ENCODE data around the gene OTOGL.

OTOGL gene

DNA sequence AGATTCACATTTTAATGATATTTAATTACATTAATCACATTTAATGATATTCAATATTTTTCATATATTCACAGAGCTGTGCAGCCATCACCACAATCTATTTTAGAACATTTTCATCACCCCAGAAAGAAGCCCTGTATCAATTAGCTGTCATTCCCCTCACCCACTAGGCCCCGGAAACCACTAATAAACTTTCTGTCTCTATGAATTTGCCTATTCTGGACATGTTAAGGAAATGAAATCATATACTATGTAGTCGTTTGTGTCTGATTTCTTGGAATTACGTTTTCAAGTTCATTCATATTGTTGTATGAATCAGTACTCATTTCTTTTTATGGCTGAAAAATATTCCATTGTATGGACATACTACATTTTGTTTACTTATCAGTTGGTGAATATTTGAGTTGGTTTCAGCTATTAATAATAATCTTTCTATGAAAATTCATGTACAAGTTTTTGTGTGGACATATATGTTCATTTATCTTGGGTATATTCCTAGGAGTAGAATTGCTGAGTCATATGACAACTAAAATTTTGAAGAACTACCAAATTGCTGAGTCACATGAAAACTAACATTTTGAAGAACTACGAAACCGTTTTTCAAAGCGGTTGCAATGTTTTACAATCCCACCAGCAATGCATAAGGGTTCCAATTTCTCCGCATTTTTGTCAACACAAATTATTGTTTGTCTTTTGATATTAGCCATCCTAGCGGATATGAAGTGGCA lies 11.7 kb upstream of the OTOGL start:
- no peaks in the 10 kb centered on the region for H3K36me3 ChIP-seq (ENCODE audit: insufficient read depth, low read length)
- H3K4me3 ChIP-seq (ENCODE audit: low read length, poor library complexity, severe bottlenecking) = no peak overlapping the region
- no peaks in the 10 kb centered on the region for H4K20me1 ChIP-seq (ENCODE audit: insufficient read depth, low read length, poor library complexity, severe bottlenecking)
- TF ChIP-seq, protein P1, sequence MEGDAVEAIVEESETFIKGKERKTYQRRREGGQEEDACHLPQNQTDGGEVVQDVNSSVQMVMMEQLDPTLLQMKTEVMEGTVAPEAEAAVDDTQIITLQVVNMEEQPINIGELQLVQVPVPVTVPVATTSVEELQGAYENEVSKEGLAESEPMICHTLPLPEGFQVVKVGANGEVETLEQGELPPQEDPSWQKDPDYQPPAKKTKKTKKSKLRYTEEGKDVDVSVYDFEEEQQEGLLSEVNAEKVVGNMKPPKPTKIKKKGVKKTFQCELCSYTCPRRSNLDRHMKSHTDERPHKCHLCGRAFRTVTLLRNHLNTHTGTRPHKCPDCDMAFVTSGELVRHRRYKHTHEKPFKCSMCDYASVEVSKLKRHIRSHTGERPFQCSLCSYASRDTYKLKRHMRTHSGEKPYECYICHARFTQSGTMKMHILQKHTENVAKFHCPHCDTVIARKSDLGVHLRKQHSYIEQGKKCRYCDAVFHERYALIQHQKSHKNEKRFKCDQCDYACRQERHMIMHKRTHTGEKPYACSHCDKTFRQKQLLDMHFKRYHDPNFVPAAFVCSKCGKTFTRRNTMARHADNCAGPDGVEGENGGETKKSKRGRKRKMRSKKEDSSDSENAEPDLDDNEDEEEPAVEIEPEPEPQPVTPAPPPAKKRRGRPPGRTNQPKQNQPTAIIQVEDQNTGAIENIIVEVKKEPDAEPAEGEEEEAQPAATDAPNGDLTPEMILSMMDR (conservative IDR thresholded peaks at IDR 0.05; ENCODE audit: low read length) = no peak
- no peak for TF ChIP-seq EZH2phosphoT487 (IDR thresholded peaks at IDR 0.05; ENCODE audit: borderline replicate concordance)
- no peak overlapping the region for H3K9ac ChIP-seq (ENCODE audit: low read depth, low read length, poor library complexity, severe bottlenecking)
- H3K4me2 ChIP-seq (ENCODE audit: low read depth, low read length, poor library complexity, severe bottlenecking) = no peak overlapping the region
- no peak overlapping the region for H2AFZ ChIP-seq (ENCODE audit: low read length)
- no peaks in the 10 kb centered on the region for H3F3A ChIP-seq (ENCODE audit: low read depth)
- H3K27me3 ChIP-seq (ENCODE audit: insufficient read depth, low read length, poor library complexity, severe bottlenecking) = no peaks in the 10 kb centered on the region
- no peaks in the 10 kb centered on the region for H3K9me3 ChIP-seq (ENCODE audit: insufficient read depth, low read depth, low read length)
- no peaks in the 10 kb centered on the region for H3K4me1 ChIP-seq (ENCODE audit: insufficient read depth, low read length, poor library complexity, severe bottlenecking)
- no peaks in the 10 kb centered on the region for H3K79me2 ChIP-seq (ENCODE audit: insufficient read depth, low read length)
- no peaks in the 10 kb centered on the region for H3K9me2 ChIP-seq (replicated peaks; ENCODE audit: low read depth, low read length)

DNA sequence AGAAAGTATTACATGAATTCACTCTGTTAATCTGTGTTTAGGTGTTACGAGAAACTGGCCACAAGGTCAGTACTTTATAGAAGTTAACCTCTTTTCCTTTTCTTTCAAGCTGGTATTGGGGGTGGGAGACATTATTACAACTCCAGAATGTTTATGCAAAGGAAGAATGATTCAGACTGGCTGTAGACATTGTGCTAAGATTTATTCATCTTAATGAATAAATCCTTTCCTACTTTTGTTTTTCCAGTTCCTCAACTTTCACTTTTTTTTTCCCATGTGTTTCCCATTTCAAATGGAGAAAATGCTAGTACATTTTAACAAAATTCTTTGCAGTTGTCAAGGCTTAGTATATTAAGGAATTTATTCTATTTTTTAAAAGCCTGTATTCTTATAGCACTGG lies 1.3 kb downstream of the OTOGL start:
- Histone ChIP-seq H3K4me3 (ENCODE audit: low read length, poor library complexity, severe bottlenecking) (no peak overlapping the region), H3K4me1 (ENCODE audit: insufficient read depth, low read length, poor library complexity, severe bottlenecking) (no peaks in the 10 kb centered on the region), H4K20me1 (ENCODE audit: insufficient read depth, low read length, poor library complexity, severe bottlenecking) (no peaks in the 10 kb centered on the region), H3K79me2 (ENCODE audit: insufficient read depth, low read length) (no peaks in the 10 kb centered on the region), H3K9ac (ENCODE audit: low read depth, low read length, poor library complexity, severe bottlenecking) (no peak overlapping the region), H3F3A (ENCODE audit: low read depth) (no peaks in the 10 kb centered on the region), H3K36me3 (ENCODE audit: insufficient read depth, low read length) (no peaks in the 10 kb centered on the region), H3K9me2 (replicated peaks; ENCODE audit: low read depth, low read length) (no peaks in the 10 kb centered on the region), H3K27me3 (ENCODE audit: insufficient read depth, low read length, poor library complexity, severe bottlenecking) (no peaks in the 10 kb centered on the region), H2AFZ (ENCODE audit: low read length) (no peak overlapping the region), H3K9me3 (ENCODE audit: insufficient read depth, low read depth, low read length) (no peaks in the 10 kb centered on the region), H3K4me2 (ENCODE audit: low read depth, low read length, poor library complexity, severe bottlenecking) (no peak overlapping the region)
- TF ChIP-seq, protein P1 (conservative IDR thresholded peaks at IDR 0.05; ENCODE audit: low read length) = no peak
- TF ChIP-seq EZH2phosphoT487 (IDR thresholded peaks at IDR 0.05; ENCODE audit: borderline replicate concordance) = no peak

DNA sequence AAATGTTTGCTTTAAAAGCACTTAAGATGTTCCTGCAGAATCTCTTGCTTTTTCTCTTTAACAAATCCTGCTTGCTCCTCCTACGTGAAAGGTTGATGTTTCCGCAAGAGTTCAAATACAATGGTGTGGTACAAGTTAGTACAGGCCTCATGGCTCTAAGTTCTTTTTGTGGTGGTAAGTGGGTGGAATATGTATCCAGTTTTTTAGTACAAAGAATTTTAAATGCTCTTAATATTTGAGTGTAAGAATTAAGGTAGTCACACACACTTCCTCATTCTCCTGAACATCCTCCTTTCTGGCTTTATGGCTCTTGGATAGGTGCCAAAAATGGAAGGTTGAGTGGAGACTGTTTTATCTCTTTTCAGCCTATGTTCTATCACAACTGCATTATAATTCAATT lies 1.8 kb downstream of the OTOGL start:
- Histone ChIP-seq H3F3A (ENCODE audit: low read depth) (no peaks in the 10 kb centered on the region), H2AFZ (ENCODE audit: low read length) (no peak overlapping the region), H3K36me3 (ENCODE audit: insufficient read depth, low read length) (no peaks in the 10 kb centered on the region), H3K4me3 (ENCODE audit: low read length, poor library complexity, severe bottlenecking) (no peak overlapping the region), H3K4me2 (ENCODE audit: low read depth, low read length, poor library complexity, severe bottlenecking) (no peak overlapping the region), H3K9me2 (replicated peaks; ENCODE audit: low read depth, low read length) (no peaks in the 10 kb centered on the region), H3K9ac (ENCODE audit: low read depth, low read length, poor library complexity, severe bottlenecking) (no peak overlapping the region), H3K79me2 (ENCODE audit: insufficient read depth, low read length) (no peaks in the 10 kb centered on the region), H3K27me3 (ENCODE audit: insufficient read depth, low read length, poor library complexity, severe bottlenecking) (no peaks in the 10 kb centered on the region), H4K20me1 (ENCODE audit: insufficient read depth, low read length, poor library complexity, severe bottlenecking) (no peaks in the 10 kb centered on the region), H3K4me1 (ENCODE audit: insufficient read depth, low read length, poor library complexity, severe bottlenecking) (no peaks in the 10 kb centered on the region), H3K9me3 (ENCODE audit: insufficient read depth, low read depth, low read length) (no peaks in the 10 kb centered on the region)
- no peak for TF ChIP-seq EZH2phosphoT487 (IDR thresholded peaks at IDR 0.05; ENCODE audit: borderline replicate concordance)
- TF ChIP-seq, protein P1 (conservative IDR thresholded peaks at IDR 0.05; ENCODE audit: low read length) = no peak
